ENCODE data around the gene FOXA2.

GRCh38 chr20:22531756-22532155, 52.6 kb downstream of the FOXA2 start:
- TF ChIP-seq CTCF (IDR thresholded peaks at IDR 0.05) (no peak), POLR2A (IDR thresholded peaks at IDR 0.05) (no peak), POLR2AphosphoS5 (IDR thresholded peaks at IDR 0.05) (no peak)

Measured in prostate gland (tissue), 2 donors.